Left ventricle myocardium inferior (tissue), 1 donor: Measurements from ENCODE around the gene PIERCE2. TPM values are rescaled to one million over a fixed set of nuclear protein-coding genes. Genes with fewer than 3 reads are reported as not detected.
"Not testable (repeated sequence)": the region's sequence is repeated elsewhere in the genome, so short reads cannot be mapped to it uniquely, and the experiment has no call there.

ENCODE experiments used
- DNase-seq: peaks from one replicate; pipeline ENCODE4 v3.0.0-alpha.2; 2020
- H3K27ac ChIP-seq: fragments of 200-600 bp; replicated peaks from 2 replicates; pipeline ENCODE4 v1.8.0; 2021
- H3K27me3 ChIP-seq: fragments of 200-600 bp; 2 replicates; pipeline ENCODE4 v1.8.0; 2021; ENCODE audit warnings: low read depth
- H3K36me3 ChIP-seq: fragments of 200-600 bp; 2 replicates; pipeline ENCODE4 v1.8.0; 2021
- H3K4me1 ChIP-seq: fragments of 200-600 bp; 2 replicates; pipeline ENCODE4 v1.8.0; 2021
- H3K4me3 ChIP-seq: fragments of 200-600 bp; 2 replicates; pipeline ENCODE4 v1.8.0; 2021; ENCODE audit warnings: mild to moderate bottlenecking, moderate library complexity
- H3K9me3 ChIP-seq: fragments of 200-600 bp; replicated peaks from 2 replicates; pipeline ENCODE4 v1.8.0; 2021
- intact Hi-C: fragments of 100-400 bp; cut with micrococcal nuclease; formaldehyde crosslinking; loops from one replicate; pipeline ENCODE4 v1.11.0; 2022
- total RNA-seq: library from RNA; stranded (reverse); fragmentation: NEBNext Ultra II Directional; extraction: Animal tissue kit (Norgen Biotek cat#: 25700); gene quantifications from one replicate; pipeline ENCODE4 v1.2.1, GENCODE V29; 2021
- TF ChIP-seq, protein P1 (sequence below): fragments of 200-600 bp; IDR thresholded peaks from 2 replicates; pipeline ENCODE4 v1.8.0; 2021; ENCODE audit warnings: antibody characterized with exemption, mild to moderate bottlenecking, borderline replicate concordance
- donor health status: DM: no; HTN: yes; CAD: no; lungs with severe emphysema.

PIERCE2 gene
- total RNA-seq, 1 donor from 2014 or later, result 8.7 TPM

- DNase-seq, result no peak
- TF ChIP-seq, protein P1, sequence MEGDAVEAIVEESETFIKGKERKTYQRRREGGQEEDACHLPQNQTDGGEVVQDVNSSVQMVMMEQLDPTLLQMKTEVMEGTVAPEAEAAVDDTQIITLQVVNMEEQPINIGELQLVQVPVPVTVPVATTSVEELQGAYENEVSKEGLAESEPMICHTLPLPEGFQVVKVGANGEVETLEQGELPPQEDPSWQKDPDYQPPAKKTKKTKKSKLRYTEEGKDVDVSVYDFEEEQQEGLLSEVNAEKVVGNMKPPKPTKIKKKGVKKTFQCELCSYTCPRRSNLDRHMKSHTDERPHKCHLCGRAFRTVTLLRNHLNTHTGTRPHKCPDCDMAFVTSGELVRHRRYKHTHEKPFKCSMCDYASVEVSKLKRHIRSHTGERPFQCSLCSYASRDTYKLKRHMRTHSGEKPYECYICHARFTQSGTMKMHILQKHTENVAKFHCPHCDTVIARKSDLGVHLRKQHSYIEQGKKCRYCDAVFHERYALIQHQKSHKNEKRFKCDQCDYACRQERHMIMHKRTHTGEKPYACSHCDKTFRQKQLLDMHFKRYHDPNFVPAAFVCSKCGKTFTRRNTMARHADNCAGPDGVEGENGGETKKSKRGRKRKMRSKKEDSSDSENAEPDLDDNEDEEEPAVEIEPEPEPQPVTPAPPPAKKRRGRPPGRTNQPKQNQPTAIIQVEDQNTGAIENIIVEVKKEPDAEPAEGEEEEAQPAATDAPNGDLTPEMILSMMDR, result no peak
- intact Hi-C loops, result no loop called here
Measured at GRCh38 chr15:55389264-55389607, 19.1 kb upstream of the PIERCE2 start.

GRCh38 chr15:55394694-55395093 lies 13.6 kb upstream of the PIERCE2 start:
- H3K36me3 ChIP-seq, result no peaks in the 10 kb centered on the region
- no peak overlapping the region for H3K27ac ChIP-seq
- DNase-seq, result no peak
- H3K4me3 ChIP-seq, result no peak overlapping the region
- TF ChIP-seq, protein P1, result no peak
- intact Hi-C loops, result no loop called here
- H3K4me1 ChIP-seq, result no peaks in the 10 kb centered on the region
- H3K9me3 ChIP-seq, result no peaks in the 10 kb centered on the region
- H3K27me3 ChIP-seq, result no peaks in the 10 kb centered on the region

More at GRCh38 chr15:55389264-55389607, 19.1 kb upstream of the PIERCE2 start:
- Histone ChIP-seq H3K4me3 (no peak overlapping the region), H3K27ac (no peak overlapping the region), H3K27me3 (no peaks in the 10 kb centered on the region), H3K9me3 (no peaks in the 10 kb centered on the region), H3K4me1 (peaks cover 6% of the 10 kb centered on the region), H3K36me3 (peaks cover 43% of the 10 kb centered on the region)

- no peak overlapping the region for H3K4me3 ChIP-seq
- no peaks in the 10 kb centered on the region for H3K27me3 ChIP-seq
- H3K9me3 ChIP-seq, result no peaks in the 10 kb centered on the region
- no peak for DNase-seq
- H3K36me3 ChIP-seq, result no peaks in the 10 kb centered on the region
- TF ChIP-seq, protein P1, result no peak
- no peak overlapping the region for H3K27ac ChIP-seq
- intact Hi-C loops, result no loop called here
- H3K4me1 ChIP-seq, result peaks cover 13% of the 10 kb centered on the region
Measured at GRCh38 chr15:55398243-55398642, 10.1 kb upstream of the PIERCE2 start.

GRCh38 chr15:55400050-55400449 lies 8.2 kb upstream of the PIERCE2 start:
- H3K36me3 ChIP-seq, H3K9me3 ChIP-seq, H3K27me3 ChIP-seq, H3K27ac ChIP-seq, H3K4me3 ChIP-seq, intact Hi-C loops, DNase-seq: not testable (repeated sequence)
- H3K4me1 ChIP-seq, result peaks cover 31% of the 10 kb centered on the region

DNA sequence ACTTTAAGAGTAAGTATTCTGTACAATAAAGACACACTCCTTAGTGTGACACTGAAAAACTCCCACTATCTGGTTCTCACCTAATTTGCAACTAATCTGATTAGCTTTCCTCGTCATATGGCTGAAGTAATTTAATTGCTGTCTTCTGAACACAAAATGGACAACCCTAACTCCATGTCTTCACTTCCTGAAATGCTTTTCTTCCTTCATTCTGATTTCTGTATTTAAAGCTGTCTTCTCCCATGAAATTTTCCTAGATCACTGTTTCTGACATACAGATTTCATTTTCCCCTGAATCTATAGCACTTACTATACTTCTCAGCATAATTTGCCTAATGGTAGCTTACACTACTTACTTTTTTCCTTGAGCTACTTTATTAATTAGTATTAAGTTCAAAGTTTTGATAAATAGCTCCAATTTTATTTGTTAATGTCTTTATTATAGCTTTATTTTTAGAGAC lies 6.5 kb upstream of the PIERCE2 start:
- intact Hi-C loops, result no loop called here
- Histone ChIP-seq H3K27me3 (no peaks in the 10 kb centered on the region), H3K4me1 (peaks cover 45% of the 10 kb centered on the region)

DNA sequence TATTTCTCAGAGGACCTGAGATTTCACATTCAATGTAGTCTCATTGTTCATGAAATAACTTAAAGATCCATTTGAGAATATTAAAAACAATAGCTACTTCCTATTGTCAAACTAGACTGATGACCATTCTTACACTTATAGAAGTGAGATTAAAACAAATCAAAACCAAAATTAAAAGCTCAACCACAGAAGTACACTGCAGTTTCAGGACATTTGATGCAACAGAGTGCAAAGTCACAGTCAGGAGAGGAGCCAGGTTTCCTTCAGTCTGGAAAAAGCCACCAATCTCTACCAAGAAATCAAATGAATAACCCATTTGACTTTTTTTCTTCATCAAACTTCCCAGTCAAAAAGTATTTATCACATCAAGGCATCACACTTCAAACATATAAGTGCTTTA lies 5.6 kb upstream of the PIERCE2 start:
- no peaks in the 10 kb centered on the region for H3K9me3 ChIP-seq
- H3K4me3 ChIP-seq, result no peak overlapping the region
- intact Hi-C loops, result no loop called here
- H3K27me3 ChIP-seq, result no peaks in the 10 kb centered on the region
- peak overlapping the region; percentile 48 for H3K27ac ChIP-seq
- no peak for DNase-seq
- no peaks in the 10 kb centered on the region for H3K36me3 ChIP-seq
- H3K4me1 ChIP-seq, result peaks cover 54% of the 10 kb centered on the region
- TF ChIP-seq, protein P1, result no peak

More for the DNA sequence above, 6.5 kb upstream of the PIERCE2 start:
- TF ChIP-seq, protein P1, result no peak
- Histone ChIP-seq H3K36me3 (no peaks in the 10 kb centered on the region), H3K27ac (no peak overlapping the region), H3K4me3 (no peak overlapping the region), H3K9me3 (no peaks in the 10 kb centered on the region)
- no peak for DNase-seq
